ENCODE data around the gene TCFL5.
"Not testable (repeated sequence)": the region's sequence is repeated elsewhere in the genome, so short reads cannot be mapped to it uniquely, and the experiment has no call there.

TCFL5 gene

DNA sequence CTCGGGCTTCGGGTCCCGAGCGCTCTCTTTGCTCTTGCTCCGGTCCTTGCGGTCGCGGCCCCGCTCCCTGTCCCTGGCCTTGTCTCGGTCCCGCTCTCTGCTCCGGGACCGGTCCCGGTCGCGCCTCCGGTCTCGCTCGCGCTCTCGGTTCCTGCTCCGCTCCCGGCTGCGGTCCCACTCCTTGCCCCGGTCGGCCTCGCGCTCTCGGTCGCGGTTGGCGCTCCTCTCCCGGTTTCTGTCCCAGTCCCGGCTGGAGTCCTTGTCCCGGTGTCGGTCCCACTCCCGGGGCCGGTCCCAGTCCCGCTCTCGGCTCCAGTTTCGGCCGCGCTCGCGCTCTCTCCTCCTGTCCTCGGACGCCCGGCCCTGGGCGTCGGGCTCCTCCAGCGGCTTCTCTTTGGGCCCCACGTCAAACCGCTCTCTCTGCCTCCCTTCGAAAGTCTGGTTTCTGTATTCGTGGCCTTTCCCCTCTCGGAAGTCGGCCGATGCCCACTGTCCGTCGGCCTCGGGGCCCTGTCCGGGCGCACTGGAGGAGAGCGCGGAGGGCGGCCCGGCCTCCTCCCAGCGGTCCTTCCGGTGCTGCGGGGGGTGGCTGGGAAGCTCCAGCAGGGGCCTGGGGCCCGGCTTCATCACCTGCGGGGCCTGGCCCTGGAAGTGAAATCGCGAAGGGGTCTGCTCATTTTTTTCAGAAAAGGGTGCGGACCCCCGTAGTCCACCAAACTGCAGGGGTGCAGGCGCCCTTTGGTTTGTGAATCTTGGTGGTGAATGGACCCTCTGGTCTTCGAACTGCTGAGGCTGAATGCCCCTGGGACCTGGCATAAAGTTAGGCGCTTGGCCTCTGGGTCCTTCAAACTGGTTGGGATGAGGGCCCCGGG, 17.9 kb upstream of the TCFL5 start:
- no peak for DNase-seq (ENCODE audit: low read depth)

DNA sequence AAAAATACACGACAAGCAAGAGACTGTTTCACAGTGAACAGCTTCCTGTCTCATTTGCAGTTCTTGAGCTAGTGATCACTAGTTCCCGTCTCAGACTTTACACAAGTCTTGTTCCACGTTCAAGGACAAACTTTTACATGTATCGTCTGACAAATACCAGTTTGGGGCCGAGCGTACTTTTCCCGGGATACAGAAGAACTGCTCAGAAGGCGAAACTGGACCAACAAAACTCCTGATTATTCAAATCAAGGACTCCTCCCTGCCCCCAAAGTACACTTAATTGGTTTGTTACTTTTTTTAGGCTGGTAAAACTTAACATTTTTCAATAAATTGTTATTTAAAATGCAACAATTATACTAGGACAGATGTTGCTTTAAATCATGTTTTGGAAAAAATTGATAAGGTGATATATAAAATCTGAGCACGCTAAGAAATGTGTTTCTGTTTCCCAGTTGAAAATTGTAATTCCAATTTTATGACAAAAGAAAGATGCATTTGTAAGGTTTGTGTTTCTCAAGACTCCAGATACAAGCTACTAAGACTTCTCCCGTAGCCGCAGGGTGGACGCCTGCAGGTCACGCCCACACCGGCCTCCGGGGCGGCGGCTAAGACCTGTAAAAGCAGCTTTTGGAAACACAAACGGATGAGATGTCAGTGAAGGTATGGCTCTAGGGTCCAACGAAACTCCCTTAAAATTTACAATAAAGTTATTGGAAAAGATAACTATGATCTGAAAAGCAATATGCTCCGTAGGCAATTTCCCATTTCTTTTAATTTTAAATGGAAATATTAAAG, 16.8 kb upstream of the TCFL5 start:
- DNase-seq (ENCODE audit: low read depth): no peak

DNA sequence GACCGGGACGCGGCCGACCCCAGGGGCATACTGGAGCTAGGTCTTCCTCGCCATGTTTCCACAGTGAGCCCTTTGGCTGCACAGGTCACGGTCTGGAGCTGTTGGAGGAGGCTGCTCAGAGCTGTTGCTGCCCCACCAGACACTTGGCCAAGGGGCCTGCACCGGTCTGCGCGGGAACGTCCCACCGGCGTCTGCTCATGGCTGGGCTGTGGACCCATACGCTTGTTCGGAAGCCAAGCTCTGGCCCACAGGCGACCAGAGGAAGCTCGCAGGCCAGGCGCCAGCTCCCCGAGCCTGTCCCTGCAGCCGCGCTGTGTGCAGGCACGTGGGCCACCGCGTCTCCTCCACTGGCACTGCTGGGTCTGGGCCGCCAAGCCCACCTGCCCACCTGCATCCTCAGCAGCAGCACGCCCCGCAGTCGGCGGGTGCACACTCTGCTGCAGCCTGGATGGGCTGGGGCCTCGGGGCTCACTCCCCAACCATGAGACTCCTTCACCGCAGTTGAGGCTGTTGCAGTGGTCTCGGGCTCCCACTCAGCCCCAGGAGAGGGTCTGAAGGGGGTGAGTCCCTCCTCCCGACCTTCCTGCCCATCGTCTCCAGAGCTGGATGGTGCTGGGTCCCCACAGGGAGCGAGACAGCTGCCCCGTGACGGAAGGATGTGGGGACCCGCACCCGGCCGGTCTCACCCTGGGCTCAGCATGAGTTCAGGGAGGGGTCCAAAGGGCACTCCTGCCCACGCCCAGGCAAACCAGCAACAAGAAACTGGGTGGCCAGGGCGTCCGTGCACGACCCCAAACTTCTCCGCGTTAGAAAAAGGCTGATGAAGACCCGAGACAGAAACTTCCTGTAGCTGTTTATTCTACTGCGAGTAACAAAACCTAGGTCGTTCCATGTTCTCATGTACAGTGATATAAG, 15.5 kb upstream of the TCFL5 start:
- no peak for DNase-seq (ENCODE audit: low read depth)

DNA sequence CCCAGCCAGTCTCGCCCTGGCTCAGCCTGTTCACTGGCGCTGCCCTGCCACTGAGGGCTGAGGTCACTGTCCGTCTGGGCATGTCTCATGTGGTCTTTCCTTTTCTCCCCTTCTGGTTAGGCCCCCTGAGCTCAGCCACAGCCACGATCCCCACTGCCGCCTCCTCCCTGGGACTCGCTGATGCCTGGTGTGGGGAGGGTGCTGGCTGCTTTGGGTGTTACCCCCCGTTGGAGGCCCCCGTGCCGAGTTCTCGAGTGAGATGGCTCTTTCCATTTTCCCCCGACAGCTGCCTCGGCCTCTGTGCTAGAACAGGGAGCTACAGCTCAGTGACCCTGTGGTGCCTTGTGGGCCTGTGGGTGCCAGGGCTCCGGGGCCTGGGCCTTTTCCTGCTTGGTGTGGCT, 14.9 kb upstream of the TCFL5 start:
- no peak for DNase-seq (ENCODE audit: low read depth)

DNA sequence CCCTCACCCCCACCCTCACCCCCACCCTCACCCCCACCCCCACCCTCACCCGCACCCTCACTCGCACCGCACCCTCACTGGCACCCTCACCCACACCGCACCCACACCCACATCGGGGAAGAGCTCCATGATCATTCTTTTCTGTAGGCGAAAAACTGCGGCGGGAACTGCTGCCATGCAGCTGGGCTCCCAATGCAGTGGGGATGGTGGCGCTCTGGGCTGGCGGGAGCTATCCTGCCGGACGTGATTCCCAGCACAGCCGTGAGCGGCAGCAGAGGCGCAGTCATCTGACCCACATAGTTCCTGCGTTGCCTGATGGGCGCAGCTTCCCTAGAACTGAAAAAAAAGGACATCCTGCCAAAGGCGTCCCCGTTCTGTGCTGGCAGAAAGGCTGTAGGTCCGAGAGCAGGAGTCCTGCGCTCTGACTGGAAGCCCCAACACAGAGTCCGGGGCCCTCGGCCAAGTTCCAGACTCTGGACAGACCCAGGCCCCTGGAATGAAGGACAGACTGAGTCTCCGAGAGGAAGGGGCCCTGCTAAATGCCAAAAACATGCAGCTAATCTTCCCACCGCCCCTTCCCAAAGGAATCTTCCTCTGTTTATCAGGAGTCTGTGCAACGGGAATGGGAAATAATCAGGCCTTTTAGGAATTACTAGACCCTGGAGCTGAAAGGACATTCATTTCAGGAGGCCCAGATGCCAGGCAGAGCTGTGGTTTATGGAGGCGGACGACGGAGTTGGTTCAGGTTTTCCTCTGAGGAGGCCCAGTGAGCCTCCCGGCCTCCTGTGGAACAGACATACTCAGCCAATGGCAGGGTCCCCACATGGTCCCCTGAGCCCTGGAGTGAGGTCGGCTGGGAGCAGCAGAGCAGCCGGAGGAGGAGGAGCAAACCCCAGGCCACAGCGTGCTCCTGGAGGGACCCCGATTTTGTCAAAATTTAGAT, 14.1 kb upstream of the TCFL5 start:
- DNase-seq (ENCODE audit: low read depth): no peak

DNA sequence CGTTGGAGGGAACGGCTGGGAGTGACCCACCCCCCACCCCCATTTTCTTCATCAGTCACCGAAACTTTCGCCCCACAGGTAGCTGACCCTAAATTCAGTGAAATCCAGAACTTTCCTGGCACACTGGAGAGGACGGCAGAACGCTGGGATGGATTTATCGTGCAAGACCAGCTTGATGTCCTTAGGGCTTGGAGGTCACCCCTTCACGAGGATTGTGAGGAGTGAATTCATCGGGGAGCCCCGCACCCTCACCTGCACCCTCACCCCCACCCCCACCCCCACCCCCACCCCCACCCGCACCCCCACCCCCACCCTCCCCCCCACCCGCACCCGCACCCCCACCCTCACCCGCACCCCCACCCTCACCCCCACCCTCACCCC, 13.3 kb upstream of the TCFL5 start:
- no peak for DNase-seq (ENCODE audit: low read depth)

DNA sequence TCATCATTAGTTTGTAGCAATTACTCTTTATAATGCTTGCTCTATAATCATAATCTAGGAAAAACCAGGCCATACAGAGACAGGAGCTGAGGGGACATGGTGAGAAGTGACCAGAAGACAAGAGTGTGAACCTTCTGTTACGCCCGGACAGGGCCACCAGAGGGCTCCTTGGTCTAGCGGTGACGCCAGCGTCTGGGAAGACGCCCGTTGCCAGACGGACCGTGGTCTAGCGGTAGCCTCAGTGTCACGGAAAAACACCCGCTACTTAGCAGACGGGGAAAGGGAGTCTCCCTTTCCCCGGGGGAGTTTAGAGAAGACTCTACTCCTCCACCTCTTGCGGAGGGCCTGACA, 12.0 kb upstream of the TCFL5 start:
- DNase-seq (ENCODE audit: low read depth): not testable (repeated sequence)

DNA sequence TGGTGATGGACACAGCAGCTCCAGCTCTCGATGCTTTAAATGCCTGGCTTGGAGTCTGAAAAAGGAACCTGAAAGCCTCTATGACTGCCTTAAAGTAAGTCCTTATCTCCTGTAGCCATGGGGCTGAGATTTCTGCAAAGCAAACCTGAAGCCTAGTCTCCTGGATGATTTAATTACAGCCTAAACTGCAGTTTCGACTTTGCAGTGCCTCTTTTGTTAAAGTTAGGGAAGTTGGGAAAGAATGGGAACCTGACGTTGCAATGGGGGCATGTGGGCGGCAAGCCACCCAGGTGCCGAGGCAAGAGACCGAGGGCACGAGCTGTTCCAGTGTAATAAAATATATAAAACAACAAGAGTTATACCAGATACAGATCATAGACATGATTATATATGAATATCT, 11.7 kb upstream of the TCFL5 start:
- DNase-seq (ENCODE audit: low read depth): no peak

DNA sequence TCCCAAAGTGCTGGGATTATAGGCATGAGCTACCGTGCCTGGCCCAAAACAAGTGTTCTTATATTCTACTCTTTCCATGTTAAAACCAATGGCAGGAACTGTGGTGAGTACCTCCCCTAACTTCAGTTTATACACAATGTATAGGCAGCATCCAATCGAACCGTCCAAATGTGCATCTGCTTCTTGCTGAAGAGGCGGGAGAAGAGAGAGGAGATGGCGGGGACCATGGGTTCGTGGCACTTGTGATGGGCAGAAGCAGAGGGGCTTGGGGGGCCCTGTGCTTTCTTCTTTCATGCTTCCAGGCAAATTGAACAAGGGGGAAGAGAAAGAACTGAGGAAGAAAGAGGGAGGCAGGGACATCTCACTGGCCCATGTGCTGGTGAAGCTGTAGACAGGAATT, 11.2 kb upstream of the TCFL5 start:
- no peak for DNase-seq (ENCODE audit: low read depth)

DNA sequence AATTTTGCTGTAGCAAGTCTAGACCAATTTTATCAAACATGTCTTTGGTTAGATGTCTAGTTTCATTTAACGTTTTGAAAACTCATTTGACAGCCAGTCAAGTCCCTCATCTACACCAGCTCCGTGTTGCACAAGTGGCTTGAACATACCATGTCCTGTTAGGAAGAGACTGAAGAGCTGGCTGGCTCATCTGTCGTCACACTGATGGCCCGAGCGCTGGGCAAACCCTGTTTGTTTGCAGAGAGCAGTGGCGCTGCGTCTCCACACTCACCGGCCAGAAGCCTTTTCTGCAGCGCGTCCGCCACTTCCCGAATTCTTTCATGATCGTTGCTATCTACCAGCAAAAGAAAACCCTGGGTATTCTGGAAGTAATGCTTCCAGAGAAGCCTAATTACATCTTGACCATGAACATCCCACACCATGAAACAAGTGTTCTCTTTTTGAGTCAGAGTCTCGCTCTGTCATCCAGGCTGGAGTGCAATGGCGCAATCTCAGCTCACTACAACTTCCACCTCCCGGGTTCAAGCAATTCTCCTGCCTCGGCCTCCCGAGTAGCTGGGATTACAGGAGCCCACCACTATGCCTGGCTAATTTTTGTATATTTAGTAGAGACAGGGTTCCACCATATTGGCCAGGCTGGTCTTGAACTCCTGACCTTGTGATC, 10.7 kb upstream of the TCFL5 start:
- no peak for DNase-seq (ENCODE audit: low read depth)

DNA sequence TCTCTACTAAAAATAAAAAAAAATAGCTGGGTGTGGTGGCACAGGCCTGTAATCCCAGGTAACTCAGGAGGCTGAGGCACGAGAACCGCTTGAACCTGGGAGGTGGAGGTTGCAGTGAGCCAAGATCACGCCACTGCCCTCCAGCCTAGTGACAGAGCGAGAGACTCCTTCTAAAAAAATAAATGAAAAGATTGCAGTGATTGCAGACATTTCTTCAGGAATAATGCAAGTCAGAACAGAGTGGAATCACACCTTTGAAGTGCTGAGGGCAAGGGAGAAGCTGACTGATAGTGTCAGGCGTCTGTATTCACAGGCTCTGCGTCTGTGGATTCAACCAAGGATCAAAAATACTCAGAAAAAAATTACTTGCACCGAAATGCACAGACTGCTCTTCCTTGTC, 2.6 kb upstream of the TCFL5 start:
- no peak for DNase-seq (ENCODE audit: low read depth)

DNA sequence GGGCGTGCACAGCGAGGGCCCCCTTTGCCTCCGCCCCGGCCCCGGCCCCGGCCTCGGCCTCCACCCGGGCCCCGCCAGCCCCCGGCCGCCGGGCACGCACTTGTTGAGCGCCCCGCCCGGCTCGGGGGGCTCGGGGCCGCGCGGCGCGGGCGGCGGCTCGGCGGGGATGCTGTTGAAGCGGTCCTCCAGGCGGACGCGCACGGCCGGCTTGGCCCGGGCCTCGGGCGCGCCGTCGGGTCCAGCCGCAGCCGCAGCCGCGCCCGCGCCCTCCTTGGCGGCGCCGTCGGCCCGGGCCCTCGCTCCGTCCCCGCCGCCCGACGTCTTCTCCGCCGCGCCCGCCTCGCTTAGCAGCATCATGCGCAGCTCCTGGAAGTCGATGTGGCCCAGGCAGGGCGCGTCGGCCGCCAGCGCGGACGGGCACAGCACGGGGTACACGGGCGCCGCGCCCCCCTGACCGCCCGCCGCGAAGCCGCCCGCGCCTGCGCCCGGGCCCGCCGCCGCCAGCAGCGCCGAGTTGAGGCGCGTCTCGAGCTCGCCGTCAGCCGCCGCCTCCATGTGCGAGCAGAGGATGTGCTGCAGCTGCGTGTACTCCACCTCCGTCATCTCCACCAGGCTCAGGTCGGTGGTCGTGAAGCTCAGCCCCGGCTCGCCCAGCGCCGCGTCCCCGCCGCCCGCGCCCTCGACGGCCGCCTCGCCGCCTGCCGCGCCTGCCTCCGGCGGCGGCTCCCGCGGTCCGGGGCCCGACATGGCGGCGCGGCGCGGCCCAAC, 514 bp downstream of the TCFL5 start:
- no peak for DNase-seq (ENCODE audit: low read depth)

DNA sequence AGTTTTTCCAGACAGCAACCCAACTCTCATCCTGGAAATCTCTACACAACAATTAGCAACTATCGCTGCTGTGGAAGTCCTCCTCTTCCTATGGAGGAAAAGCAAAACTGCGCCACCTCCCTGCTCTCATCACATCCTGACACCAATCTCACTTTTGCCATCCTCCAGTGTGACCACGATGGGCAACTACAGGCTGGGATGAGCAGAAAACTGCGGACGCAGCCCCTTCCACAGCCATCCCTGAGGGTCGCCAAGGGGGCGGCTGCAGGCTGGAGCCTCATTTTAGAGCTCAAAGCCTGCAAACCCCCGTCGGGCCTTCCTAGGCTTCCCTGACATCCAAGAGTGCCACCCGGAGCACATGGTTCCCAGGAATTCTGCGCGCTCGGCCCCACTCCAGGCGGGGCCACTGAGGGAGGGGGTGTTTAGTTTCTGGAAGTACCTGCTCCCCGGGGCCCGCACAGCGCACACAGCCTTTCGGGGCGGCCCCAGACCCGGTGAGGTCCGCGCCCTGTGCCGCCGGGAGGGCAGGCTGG, 1.2 kb downstream of the TCFL5 start:
- DNase-seq (ENCODE audit: low read depth): no peak

DNA sequence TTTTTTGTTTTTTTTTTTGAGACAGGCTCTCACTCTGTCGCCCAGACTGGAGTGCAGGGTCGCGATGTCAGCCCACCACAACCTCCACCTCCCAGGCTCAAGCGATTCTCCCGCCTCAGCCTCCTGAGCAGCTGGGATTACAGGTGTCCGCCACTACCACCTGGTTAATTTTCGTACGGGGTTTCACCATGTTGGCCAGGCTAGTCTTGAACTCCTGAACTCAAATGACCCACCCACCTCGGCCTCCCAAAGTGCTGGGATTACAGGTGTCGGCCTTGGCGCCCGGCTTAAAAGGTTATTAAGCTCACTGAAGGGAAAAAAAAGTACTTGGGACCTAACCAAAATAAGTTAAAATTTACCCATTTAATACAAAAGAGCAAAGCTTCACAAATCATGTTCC, 1.9 kb downstream of the TCFL5 start:
- no peak for DNase-seq (ENCODE audit: low read depth)

DNA sequence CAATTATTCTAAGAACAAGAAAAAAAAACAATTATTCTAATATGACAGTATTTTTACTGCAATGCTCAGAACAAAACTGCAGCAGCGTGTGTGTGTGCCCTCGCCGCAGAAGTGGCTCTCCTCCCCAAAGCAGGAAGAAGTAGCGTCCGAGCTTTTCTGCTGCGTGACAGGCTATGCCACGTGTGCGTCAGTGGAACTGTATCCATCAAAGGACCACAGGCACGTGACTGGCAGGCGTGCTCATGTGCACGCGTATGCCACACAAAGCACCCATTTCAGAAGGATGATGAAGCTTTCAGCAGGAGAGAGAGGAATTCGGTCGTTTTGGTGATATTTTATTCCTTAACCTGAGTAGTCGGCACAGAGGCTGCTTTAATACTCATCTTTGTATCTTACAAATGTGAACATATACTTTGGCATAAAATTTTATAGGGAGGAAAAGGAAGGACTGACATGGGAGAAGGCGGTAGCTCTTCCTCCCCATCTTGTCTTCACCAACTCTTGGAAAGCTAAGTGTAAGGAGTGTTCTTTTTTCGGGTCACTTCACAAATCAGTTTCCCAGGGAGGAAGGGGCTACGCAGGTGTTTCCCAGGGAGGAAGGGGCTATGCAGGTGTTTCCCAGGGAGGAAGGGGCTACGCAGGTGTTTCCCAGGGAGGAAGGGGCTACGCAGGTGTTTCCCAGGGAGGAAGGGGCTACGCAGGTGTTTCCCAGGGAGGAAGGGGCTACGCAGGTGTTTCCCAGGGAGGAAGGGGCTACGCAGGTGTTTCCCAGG, 3.4 kb downstream of the TCFL5 start:
- no peak for DNase-seq (ENCODE audit: low read depth)

DNA sequence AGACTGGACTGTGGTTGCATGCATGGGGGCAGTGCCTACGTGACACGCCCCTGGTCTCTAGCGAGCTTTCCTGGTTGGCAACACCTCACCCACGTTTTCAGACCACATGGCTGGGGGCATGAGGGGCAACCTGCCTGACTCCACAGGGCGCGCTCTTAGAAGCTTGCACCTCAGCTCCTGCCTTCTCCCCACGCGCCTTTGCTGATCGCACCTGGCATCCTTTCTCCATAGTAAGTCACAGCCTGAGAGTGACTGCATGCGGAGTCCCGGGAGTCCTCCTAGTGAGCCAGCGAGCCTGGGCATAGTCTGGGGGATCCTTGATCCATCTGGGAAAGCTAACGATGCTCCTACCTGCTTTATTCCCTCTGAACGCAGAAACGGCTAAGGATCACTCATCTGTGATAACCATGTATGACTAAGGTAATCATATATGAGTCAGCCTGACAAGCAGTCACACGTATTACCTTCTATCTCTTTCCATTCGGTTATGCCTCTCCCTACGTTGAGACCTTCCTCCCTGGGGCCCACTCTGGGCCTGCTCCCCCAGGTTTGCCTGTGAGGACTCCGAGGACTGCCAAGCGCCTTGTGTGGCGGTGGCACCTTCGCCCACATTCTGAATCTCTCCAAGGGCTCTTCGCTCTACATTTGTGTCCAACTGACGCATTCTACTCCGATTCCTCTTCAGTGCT, 4.5 kb downstream of the TCFL5 start:
- DNase-seq (ENCODE audit: low read depth): no peak

DNA sequence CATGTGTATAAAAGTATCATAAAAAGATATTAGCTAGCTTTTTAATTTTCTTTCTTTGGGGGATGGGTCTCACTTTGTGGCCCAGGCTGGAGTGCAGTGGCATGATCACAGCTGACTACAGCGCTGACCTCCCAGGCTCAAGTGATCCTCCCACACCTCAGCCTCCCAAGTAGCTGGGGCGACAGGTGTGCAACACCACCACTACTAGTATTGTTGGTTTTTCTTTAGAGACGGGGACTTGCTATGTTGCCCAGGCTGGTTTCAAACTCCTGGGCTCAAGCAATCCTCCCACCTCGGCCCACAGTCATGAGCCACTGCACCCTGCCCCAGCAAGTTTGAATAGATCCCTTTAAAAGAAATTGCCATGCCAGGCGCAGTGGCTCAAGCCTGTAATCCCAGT, 6.5 kb downstream of the TCFL5 start:
- no peak for DNase-seq (ENCODE audit: low read depth)

DNA sequence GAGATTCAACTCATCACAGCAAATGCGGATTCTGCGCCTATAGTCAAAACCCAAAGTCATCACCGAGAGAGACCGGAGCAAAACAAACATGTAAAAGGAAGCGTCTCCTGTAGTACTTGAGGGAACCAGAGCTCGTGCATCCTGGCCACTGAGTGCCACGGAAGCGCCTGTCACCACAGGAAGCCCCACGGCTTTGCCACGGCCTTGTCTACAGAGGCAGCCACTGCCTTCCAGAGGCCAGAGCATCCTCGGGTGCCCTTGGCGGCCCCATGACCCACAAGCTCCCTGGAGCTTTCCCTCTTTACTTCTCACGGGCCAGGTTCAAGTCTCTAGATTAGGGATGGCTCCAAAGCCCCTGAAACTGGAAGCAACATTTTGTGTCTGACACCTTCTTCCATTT, 7.5 kb downstream of the TCFL5 start:
- DNase-seq (ENCODE audit: low read depth): no peak
